ENCODE results near the gene C10orf95. TPM values are rescaled to one million over a fixed set of nuclear protein-coding genes. Genes with fewer than 3 reads are reported as not detected.
A peak's percentile ranks its signal among the peaks of the same experiment; 100 is the strongest.

C10orf95 gene
- total and polyA plus RNA-seq, 9 donors, result 0.11 to 22.3 (median 0.56) TPM; not detected in 3

DNA sequence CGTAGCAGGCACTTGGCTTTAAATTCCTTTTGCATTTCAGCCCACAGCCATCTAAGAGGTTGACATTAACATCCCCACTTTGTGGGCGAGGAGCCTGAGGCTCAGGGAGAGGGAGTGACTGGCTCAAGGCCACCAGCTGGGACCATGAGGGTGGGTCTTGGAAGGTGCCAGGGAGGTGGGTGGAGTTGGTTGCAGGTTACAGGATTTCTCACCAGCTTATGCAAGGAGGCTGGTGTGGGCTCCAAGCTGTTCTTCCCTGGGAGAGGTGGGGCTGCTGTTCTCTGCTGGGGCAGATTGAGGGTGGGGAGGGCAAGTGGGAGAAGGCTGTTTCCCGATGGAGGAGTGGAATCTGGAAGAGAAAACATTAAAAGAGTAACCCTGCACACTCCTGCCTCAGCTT, 14.1 kb upstream of the C10orf95 start:
- 38 to 45% (median 44%) methylated on average over 3 of the region's 3 CpGs for WGBS, 3 donors
- Histone ChIP-seq H3K4me1 (ENCODE audit: insufficient read depth) (peaks cover 4% of the 10 kb centered on the region), H3K27me3 (no peaks in the 10 kb centered on the region), H3K9me3 (no peaks in the 10 kb centered on the region), H3K27ac (no peak overlapping the region), H3K36me3 (no peaks in the 10 kb centered on the region), H3K4me3 (no peak overlapping the region)
- no peak for DNase-seq
- intact Hi-C loops (cut with DNase I), result no loop called here
- TF ChIP-seq EP300 (IDR thresholded peaks at IDR 0.05) (no peak), POLR2A (IDR thresholded peaks at IDR 0.05) (no peak), CTCF (IDR thresholded peaks at IDR 0.05) (no peak)

DNA sequence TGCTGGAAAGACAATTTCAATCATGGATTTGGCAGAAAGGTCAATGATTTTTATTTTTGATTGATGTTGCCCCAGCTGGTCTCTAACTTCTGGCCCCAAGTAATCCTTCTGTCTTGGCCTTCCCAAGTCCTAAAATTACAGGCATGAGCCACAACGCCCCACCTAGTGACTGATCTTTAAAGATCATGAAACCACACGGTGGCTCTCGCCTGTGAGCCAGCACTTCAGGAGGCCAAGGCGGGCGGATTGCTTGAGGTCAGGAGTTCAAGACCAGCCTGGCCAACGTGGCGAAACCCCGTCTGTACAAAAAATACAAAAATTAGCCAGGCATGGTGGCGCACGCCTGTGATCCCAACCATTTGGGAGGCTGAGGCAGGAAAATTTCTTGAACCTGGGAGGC, 12.6 kb upstream of the C10orf95 start:
- Histone ChIP-seq H3K27me3 (no peaks in the 10 kb centered on the region), H3K4me1 (ENCODE audit: insufficient read depth) (peaks cover 4% of the 10 kb centered on the region), H3K9me3 (no peaks in the 10 kb centered on the region), H3K36me3 (no peaks in the 10 kb centered on the region), H3K4me3 (no peak overlapping the region), H3K27ac (no peak overlapping the region)
- intact Hi-C loops (cut with DNase I), result no loop called here
- 84 to 91% (median 85%) methylated on average over 10 of the region's 10 CpGs for WGBS, 3 donors
- TF ChIP-seq CTCF (IDR thresholded peaks at IDR 0.05) (no peak), POLR2A (IDR thresholded peaks at IDR 0.05) (no peak), EP300 (IDR thresholded peaks at IDR 0.05) (no peak)
- DNase-seq, result no peak

DNA sequence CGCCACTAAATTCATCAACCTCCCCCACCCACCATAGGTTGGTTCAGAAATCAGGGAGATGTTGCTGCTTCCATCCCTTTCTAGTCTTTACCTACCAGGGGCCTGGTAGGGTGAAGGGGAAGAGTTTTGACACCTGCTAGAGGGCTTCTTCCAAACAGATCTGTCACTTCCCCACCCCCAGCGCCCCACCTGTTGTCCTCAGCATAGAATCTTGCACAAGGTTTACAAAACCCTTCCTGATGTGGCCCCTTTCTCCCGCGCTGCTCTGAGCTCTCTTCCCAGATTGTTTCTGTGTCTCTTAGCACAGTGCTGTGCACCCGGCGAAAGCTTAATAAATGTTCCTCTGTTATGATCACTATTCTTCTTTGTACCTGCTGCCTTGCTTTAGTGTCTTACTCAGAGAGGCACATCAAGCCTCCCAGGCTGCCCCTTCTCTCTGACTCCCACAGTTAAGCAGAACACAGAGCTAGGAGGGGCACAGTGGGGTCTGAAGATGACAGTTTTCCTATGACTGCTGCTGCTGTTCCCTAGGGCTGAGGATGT, 11.2 kb upstream of the C10orf95 start:
- H3K4me3 ChIP-seq, result no peak overlapping the region
- 68 to 76% (median 70%) methylated on average over 6 of the region's 6 CpGs for WGBS, 3 donors

GRCh38 chr10:102461187-102462054, 10.1 kb upstream of the C10orf95 start:
- H3K4me1 ChIP-seq (ENCODE audit: insufficient read depth), result peaks cover 4% of the 10 kb centered on the region
- no peaks in the 10 kb centered on the region for H3K36me3 ChIP-seq
- TF ChIP-seq POLR2A (IDR thresholded peaks at IDR 0.05) (no peak), EP300 (IDR thresholded peaks at IDR 0.05) (no peak)
- no peak overlapping the region for H3K27ac ChIP-seq
- no peaks in the 10 kb centered on the region for H3K27me3 ChIP-seq
- H3K4me3 ChIP-seq, result peak overlapping the region; percentile 51
- DNase-seq, result peak; percentile 93 to 97 (median 95)
- no peaks in the 10 kb centered on the region for H3K9me3 ChIP-seq
- WGBS, 3 donors, result 4 to 6% (median 4%) methylated on average over 53 to 54 of the region's 54 CpGs
- intact Hi-C loops (cut with DNase I), result no loop called here

More for the DNA sequence above, 11.2 kb upstream of the C10orf95 start:
- H3K27me3 ChIP-seq, result no peaks in the 10 kb centered on the region
- H3K36me3 ChIP-seq, result no peaks in the 10 kb centered on the region
- H3K9me3 ChIP-seq, result no peaks in the 10 kb centered on the region
- no peak overlapping the region for H3K27ac ChIP-seq
- intact Hi-C loops (cut with DNase I), result no loop called here
- H3K4me1 ChIP-seq (ENCODE audit: insufficient read depth), result peaks cover 4% of the 10 kb centered on the region
- TF ChIP-seq POLR2A (IDR thresholded peaks at IDR 0.05), result no peak
- no peak for TF ChIP-seq EP300 (IDR thresholded peaks at IDR 0.05)
- TF ChIP-seq CTCF (IDR thresholded peaks at IDR 0.05), result no peak
- DNase-seq, result no peak

- TF ChIP-seq POLR2A (IDR thresholded peaks at IDR 0.05), result no peak
- no peak for TF ChIP-seq EP300 (IDR thresholded peaks at IDR 0.05)
- no peak for TF ChIP-seq CTCF (IDR thresholded peaks at IDR 0.05)
- Histone ChIP-seq H3K9me3 (no peaks in the 10 kb centered on the region), H3K27me3 (no peaks in the 10 kb centered on the region), H3K4me3 (peak overlapping the region; percentile 51), H3K4me1 (ENCODE audit: insufficient read depth) (peaks cover 4% of the 10 kb centered on the region), H3K27ac (no peak overlapping the region), H3K36me3 (no peaks in the 10 kb centered on the region)
- 15 to 30% (median 19%) methylated on average over 8 of the region's 8 CpGs for WGBS, 3 donors
- no peak for DNase-seq
- intact Hi-C loops (cut with DNase I), result no loop called here
These were observed 9.5 kb upstream of the C10orf95 start for GRCh38 chr10:102460836-102461186.

Measured in ovary (tissue), 9 donors.